GM18868 (cell line): ENCODE results near the gene WASF3.

Experiments
- ATAC-seq: cut with Tn5 transposase; IDR thresholded peaks from one replicate; pipeline ENCODE4 v1.9.1; 2021; ENCODE audit warnings: mild to moderate bottlenecking, moderate library complexity; ENCODE audit not compliant: unreplicated experiment

The WASF3 gene

DNA sequence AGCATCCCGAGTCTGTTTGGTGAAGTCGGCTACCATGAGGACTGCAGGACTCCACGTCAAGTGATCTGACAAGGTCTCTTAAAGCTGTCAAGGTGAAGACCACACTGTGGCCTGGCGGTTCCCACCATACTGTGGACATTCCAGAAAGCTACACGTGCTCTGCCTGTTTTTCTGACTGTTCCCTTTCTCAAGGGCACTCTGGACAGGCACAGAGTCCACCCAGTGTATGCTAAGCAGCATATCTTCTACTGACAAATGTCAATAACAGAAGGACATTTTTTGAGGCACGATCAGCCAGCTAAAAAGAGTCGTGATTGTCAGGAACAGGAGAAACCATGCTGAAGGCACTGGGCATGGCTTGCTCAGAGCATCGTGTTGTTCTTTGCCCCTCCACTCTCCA lies 12.8 kb upstream of the WASF3 start:
- ATAC-seq: no peak

DNA sequence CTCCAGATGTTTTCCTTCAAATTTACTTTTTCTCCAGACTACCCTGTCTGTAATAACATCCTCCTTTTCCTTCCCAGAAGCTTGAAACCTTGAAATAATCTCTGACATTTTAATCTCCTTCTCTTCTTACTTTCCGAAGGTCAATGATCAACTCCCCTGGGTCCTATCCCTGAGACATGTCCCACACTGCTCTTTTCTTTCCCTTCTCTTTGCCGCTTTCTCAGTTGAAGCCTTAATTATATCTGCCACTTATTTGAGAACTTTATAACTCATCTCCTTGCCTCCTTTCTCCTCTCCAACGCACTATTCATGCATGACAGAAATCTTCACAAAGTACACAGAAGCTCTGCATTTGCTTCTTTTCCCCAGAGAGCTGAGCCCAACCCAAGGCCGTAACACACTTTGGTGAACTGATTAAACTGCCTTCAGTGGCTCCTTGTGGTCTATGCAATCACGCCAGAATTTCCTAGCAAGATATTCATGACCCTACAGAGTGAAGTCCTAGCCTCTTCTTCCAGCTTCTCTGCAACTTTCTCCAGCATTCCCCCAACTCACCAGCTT lies 9.2 kb upstream of the WASF3 start:
- no peak for ATAC-seq

DNA sequence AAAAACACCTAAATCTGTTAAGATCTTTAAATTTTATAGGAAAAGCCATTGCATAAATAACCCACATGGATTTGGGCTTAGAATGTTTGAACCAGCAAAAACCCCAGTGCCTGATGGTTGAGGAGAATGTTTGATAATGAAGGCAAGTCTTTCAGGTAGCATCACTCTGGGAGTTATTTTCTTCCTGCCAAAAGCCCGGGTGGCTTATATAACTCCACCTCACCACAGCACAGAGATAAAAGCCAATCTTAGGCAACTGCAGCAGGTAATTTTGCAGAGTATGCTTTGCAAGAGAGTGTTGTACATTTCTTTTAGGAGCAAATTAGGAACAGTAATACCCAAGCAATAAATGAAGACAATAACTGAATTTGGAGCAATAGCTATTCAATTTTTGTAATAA lies 7.8 kb upstream of the WASF3 start:
- ATAC-seq: no peak

DNA sequence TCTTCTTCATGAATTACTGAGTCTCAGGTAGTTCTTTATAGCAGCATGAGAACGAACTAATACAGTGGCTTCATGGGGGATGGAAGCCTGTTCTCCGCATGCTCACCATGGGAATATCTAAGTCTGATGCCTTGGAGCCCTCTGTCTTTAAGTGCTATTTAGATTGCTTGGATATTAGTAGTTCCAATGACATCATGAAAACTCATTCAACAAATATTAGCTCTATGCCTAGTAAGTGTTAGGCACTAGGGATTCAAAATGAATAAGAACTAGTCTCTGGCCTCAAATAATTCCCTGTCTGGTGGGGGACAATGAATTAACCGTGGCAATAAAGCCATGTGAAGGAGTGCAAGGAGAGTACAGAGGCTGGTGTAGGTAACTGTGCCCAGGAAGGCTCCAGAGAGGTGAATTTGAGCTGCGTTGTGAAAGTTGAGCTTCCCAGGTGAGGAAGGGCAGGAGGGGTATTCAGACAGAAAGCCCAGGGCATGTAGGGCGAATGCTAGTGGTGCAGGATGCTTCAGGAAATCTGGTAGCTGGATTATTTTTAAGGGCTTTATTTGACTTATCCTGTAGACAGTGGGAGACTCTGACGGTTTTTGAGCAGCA lies 6.1 kb upstream of the WASF3 start:
- ATAC-seq: no peak

DNA sequence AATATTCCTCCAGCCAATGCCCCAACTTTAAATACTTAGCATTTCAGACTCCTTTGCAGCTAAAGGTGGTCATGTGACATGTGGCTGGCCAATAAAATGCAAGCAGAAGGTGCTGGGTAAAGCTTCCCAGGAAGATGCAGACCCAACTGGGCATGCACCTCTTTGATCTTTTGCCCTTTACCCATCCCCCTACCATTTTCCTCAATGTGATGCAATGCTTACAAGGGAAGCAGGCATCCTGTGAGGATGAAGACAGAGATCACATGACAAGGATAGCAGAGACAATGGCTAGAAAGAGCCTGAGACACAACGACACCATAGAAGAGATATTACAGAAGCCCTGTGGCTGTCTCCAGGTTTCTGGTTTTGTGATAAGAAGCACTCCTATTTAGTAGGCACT lies 2.1 kb upstream of the WASF3 start:
- ATAC-seq: no peak

DNA sequence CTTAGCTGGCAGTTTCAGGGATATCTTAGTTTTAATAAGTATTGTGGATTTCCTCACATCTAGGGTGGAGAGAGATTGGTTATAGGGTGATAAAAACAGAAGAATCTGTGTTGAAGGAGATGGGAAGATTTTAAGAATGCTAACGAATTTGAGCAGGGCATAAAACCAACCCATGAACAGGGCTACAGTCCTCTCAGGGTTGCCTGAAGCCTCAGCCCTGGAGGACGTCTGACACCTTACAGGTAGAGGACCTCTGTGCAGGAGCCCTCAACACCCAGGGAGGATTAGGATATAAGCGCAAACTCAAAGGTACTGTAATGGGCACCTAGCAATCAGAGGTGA lies 461 bp upstream of the WASF3 start:
- ATAC-seq: no peak

DNA sequence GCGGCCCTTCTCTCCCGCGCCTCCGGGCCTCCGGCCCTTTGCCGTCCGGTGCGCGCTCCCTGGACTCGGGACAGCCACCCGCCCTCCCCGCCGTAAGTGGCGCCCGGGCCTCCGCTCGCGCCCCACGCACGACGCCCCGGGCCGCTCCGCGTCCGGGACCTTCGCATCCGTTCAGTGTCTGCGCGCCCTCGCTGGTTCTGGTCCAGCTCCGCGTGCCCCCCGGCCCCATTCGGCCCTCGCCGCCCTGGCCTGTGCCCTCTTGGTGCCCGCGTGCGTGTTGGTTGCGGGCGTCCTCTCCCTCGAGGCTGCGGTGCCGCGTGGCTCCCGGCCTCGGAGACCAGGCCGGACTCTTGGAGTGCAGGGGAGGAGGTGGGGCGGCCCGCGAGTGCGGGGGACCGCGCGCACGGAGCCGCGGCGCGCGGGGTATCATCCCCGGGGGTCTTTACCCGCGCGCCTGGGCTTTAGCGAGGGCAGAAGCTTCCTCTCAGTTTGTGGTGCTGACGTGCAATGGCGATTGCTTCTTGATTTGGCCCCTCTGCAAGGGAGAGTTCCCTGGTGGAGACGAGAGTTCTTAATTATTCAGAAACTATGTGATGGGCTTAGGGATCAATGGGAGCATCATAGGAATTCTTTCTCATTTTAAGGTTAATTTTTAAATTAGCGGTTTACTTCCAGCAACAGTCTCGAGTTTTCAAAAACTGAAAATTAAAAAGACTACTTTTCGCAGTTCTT lies 757 bp downstream of the WASF3 start:
- no peak for ATAC-seq

DNA sequence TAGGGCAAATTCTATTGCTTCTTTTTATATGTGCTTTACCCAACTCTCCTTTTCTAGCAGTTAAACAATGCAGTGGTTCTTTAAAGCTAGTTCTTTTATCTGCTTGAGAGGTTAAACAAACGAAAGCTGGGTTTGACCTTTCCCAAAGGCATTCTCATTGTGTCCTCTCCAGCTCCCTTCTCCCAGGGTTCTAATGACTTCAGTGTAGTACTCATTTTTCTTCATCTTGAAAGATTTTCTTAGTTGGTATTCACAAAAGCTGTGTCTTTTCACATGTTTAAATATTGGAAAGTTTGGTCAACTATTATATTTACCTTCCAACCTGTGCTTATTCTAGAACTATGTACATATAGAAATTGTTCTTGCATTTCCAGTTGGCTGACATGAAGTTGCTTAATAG lies 1.5 kb downstream of the WASF3 start:
- ATAC-seq: no peak

DNA sequence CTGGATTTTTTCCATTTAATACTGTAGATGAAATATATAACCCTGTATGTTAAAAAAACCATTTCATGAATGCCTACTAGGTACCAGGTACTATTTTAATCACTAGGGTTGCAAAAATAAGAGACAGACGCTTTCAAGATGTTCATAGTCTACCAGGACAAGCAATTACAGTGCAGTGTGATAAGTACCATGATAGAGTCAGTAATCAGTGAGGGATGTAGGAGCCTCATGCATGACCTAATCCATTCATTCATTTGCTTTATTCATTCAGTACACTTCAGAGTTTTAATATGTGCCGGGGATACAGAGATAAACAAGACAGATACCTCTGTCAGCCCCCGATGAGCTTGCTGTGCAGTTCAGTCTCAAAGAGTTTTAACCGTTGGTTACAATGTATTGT lies 3.0 kb downstream of the WASF3 start:
- no peak for ATAC-seq

DNA sequence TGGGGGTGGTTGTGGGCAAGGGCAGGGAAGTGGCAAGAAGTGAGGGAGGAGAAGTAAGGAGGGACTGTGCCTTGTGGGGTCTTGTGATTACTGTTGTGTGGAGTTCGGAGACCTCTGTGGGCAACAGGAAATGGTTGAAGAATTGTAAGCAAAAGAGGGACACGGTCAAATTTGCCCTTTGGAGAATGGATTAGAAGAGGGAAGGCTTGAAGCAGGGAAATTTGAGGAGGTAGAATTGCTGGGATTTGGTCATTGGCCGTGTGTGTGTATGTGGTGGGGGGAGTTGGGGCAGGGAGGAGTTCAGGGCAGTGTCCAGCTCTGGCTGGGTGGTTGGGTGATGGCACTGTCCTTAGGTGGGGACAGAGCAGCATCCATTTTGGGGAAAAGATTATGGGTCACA lies 3.6 kb downstream of the WASF3 start:
- no peak for ATAC-seq

DNA sequence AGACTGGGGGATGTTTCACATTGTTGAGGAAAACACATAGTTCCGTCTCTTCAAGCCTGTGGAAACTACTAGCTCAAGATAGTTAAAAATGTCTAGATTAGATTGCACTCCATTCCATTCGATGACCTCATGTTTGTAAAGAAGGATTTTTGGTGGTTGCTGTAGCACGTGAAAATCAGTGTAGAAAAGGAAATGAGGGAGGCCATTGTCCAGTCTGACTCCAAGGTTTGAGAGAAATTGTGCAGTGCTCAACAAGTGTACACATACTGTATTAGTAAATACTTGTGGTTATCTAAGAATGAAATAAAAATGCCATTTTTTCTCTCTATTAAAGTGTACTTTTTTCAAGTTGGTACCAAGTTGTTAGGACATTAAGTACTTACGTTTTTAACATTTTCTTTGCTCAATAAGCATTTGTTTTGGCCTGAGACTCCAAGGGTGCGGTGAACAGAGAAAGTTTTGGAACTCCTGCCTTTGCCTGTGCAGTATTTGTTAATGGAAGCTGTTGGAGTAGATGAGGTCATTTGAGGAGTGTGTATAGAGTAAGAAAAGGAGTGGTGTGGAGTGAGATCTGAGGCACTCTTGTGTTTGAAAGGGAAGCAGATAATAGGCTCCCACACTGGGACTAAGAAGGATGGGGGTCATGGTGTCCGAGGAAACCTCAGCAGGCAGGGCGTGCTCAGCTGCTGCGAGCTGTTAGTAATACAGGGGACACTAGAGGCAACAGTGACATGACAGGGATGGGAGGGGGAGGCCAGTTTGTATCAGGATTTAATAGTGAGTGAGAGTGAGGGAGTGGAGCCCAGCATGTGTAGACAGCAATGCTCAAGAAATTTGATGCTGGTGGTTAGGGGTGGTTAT lies 4.4 kb downstream of the WASF3 start:
- no peak for ATAC-seq

DNA sequence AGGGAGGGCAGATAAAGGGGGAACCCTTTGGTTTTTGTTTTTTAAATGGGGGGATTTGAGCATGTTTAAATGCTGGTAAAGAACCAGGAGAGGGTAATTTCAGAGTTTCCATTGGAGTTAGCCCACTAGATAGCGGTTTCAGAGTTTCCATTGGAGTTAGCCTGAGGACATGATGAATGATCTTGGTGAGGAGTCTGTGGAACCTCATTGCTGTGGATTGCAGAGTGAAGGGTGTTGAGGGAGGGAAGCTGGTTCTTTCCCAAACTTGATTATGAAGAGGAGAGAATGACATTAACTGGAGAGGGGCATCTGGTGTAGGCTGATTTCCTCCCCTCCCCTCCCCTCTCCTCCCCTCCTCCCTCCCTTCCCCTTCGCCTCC lies 5.0 kb downstream of the WASF3 start:
- ATAC-seq: no peak

DNA sequence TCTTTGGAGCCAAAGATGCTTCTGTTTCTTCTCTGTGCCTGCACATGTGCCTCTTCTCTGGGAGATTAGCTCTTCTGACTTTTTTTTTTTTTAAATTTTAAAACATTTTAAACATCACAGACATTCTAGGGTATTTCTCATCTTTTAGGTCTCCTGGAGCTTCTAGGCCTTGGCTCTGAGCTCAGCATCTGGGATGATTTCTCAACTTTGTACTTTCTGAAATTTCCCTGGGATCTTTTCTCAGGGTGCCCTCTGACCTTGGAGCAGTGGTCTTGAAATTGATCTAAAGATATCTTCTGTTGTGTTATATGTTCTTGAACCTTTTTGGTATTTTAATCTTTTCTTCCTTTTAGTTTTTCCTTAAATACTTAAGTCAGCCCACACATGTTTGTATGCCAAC lies 6.2 kb downstream of the WASF3 start:
- no peak for ATAC-seq

DNA sequence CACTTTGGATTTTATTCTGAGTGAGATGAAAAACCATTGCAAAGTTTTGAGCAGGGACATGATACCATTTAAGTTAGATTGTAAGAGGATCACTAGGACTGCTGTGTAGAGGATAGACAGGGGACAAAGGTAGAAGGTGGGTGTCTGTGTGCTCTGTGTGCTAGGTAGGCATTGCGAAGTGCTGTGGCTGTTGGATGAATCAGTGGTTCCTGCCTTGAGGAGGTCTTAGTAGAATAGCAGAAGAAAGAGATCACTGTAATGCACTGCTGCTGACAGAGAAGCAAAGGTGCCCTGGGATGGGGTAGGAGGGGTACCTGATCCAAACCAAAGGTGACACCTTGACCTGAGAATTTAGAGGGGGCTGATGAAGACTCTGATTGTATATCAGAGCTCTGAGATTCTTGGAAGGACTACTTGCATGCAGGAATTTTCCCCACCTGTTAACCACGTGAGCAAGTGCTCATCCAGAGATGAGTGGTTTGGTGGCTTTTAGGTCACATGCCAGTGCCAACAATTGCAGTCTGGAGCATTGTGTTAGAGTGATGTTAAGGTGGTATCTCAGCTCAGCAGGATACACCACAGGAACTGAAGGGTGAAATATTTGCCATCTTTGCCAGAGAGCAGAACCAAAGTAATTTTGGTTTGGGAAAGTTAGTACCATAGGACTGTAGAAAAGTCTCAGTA lies 10.8 kb downstream of the WASF3 start:
- ATAC-seq: no peak

DNA sequence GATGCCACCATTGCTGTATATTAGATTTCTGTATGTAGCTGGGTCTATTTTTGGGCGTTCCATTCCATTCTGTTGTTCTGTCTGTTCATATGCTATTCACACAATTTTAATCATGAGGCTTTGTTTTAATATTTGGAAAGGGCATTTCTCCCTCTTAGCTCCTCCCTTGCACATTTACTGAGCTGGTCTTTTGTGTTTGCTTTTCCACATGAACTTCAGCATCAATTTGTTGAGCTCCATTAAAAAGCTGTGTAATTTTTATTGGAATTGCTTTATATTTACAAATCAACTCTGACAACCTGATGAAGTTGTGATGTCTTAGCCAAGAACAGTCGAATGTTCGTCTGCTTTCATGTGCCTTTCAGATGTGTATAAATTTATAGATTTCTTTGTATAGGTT lies 14.0 kb downstream of the WASF3 start:
- ATAC-seq: no peak

DNA sequence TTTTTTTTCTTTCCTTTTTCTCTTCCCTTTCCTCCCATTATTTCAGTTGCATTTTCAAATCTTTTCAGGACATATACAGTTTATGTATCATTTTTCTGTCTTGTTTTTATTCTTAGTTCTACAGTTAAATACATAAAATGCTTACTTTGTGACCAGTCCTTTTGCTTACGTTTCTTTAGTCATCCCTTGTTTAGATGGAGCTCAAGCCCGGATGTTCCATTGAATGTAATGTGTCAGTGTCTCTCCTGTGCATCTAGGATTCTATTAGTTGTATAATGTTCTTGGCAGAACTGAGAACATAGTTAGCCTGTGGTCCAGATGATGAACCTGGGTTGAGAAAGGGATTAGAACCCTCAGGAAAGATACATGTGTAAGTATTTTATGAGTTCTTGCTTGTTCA lies 17.8 kb downstream of the WASF3 start:
- no peak for ATAC-seq

DNA sequence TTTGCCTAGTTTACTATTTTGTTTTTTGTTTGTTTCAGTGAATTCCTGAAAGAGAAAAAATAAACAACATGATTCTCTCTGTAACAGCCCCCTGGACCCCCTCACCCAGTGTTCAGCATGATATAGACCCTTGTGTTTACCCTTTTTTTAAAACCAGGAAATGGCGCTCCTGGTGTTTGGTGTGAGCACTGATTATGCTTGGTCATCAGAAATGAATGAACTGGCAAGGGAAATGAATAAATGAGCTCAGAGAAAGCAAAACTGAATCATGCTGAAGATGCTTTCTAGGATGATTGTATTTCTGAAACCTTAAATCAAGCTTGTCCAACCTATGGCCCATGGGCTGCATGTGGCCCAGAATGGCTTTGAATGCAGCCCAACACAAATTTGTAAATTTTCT lies 22.1 kb downstream of the WASF3 start:
- ATAC-seq: no peak

DNA sequence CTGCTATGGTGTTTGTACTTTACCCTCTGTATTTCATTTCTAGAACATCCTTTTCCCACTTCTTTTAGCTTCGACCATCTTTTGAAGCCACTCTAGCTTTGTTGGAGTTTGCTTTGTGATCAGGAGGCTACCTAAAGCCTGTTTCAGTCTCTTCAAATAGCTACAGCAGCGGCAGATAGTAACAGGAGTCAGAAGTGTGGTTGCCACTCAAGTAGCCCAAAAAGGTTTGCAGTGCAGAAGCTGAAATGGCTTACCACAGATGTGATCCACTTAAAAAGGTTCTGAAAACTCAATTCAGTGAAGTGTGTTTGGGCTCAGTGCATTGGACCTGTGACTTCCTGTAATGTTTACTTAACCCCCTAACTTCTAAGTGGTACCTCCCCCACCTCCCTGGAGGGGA lies 26.2 kb downstream of the WASF3 start:
- no peak for ATAC-seq

DNA sequence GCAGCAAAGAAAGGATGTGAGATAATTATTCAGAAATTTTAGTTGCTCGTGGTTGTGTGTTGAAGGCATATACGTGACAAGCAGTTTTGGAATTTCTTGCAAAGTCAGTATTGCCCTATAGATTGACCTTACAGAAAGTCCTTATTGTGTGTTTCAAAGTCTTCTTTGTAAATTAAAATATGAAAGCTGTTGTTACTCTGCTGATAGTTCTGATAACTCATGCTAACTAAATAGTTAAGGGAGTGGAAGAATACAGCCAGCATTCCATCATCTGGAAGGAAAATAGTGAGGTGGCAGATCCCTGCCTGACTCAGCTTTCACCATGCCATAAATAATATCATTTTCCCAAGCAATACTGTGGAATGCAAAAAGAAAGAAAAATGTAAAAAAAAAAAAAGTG lies 27.2 kb downstream of the WASF3 start:
- no peak for ATAC-seq

DNA sequence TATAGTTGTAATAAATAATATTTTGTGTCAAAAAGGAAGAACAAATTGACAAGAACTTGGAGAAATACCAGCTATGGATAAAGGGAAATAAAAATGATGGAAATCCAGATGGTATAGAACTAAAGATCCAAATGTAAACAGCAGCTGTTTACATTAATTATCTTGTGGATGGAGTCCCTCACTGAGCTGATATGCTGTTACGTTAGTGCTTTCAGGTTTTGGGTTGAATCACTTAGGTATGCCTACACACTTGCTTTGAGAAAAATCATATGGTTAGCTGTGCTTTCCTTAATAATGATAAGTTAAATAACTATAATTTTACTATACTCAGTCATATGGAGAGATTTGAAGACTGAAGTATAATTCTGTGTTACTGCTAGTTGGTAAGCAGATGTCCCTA lies 27.7 kb downstream of the WASF3 start:
- ATAC-seq: no peak

DNA sequence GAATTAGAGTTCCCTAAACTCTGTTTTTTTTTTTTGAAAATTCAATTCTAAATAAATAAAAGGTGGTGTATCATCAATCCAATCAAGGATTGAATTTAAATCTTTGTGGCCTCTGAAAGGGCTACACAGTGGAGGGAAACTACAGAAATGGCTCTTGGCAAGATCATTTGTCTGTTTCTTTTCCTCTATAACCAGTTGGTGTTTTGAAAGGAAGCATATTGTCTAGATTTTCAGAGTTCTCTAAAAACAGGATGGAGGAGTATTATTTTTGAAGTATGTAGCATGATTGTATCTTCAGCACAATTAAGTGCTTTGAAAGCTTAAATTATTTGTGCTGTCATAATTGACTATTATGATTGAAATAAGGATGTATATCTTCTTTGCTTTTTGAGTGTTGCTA lies 29.8 kb downstream of the WASF3 start:
- no peak for ATAC-seq
